DOHH2 (cell line): ENCODE measurements around the gene FKBP8.
"Not testable (repeated sequence)": the region's sequence is repeated elsewhere in the genome, so short reads cannot be mapped to it uniquely, and the experiment has no call there.

Experiments used
- H3F3A ChIP-seq: fragments of 200-600 bp; sonication (generic), shearing (Covaris generic); 2 replicates; pipeline ENCODE4 v1.6.0; 2016; ENCODE audit warnings: antibody characterized with exemption, mild to moderate bottlenecking; ENCODE audit not compliant: control insufficient read depth, insufficient read depth
- H3K27ac ChIP-seq: fragments of 200-600 bp; sonication (generic); 2 replicates; pipeline ENCODE4 v1.5.1; 2014; ENCODE audit warnings: low read depth, mild to moderate bottlenecking, low read length, moderate library complexity
- H3K27me3 ChIP-seq: fragments of 200-600 bp; sonication (generic); 2 replicates; pipeline ENCODE4 v1.6.1; 2014; ENCODE audit warnings: mild to moderate bottlenecking, low read length, mixed read lengths; ENCODE audit not compliant: control insufficient read depth
- H3K36me3 ChIP-seq: fragments of 200-600 bp; sonication (generic); 2 replicates; pipeline ENCODE4 v1.6.1; 2014; ENCODE audit warnings: mild to moderate bottlenecking, low read length, moderate library complexity, mixed read lengths; ENCODE audit not compliant: control insufficient read depth
- H3K4me1 ChIP-seq: fragments of 200-600 bp; sonication (generic); 2 replicates; pipeline ENCODE4 v1.6.1; 2014; ENCODE audit warnings: mild to moderate bottlenecking, low read length, mixed read lengths; ENCODE audit not compliant: control insufficient read depth
- H3K4me2 ChIP-seq: fragments of 200-600 bp; sonication (generic); 2 replicates; pipeline ENCODE4 v1.6.0; 2014; ENCODE audit warnings: mild to moderate bottlenecking, low read length, moderate library complexity
- H3K4me3 ChIP-seq: fragments of 200-600 bp; sonication (generic); 2 replicates; pipeline ENCODE4 v1.5.1; 2014; ENCODE audit warnings: mild to moderate bottlenecking, low read length, mixed read lengths
- H3K79me2 ChIP-seq: fragments of 200-600 bp; sonication (generic); 2 replicates; pipeline ENCODE4 v1.6.1; 2014; ENCODE audit warnings: mild to moderate bottlenecking, low read length, mixed read lengths; ENCODE audit not compliant: control insufficient read depth
- H3K9me2 ChIP-seq: fragments of 200-600 bp; sonication (generic); replicated peaks from 2 replicates; pipeline ENCODE4 v1.6.1; 2014; ENCODE audit warnings: mild to moderate bottlenecking, low read length, mixed read lengths; ENCODE audit not compliant: control insufficient read depth
- H3K9me3 ChIP-seq: fragments of 200-600 bp; sonication (generic); 2 replicates; pipeline ENCODE4 v1.6.1; 2014; ENCODE audit warnings: antibody characterized with exemption, low read length, mixed read lengths; ENCODE audit not compliant: control insufficient read depth, insufficient read depth
- H4K20me1 ChIP-seq: fragments of 200-600 bp; sonication (generic); 2 replicates; pipeline ENCODE4 v1.6.0; 2014; ENCODE audit warnings: low read depth, mild to moderate bottlenecking, antibody characterized with exemption, low read length, moderate library complexity; ENCODE audit not compliant: control insufficient read depth, insufficient read depth
- CTCF ChIP-seq: fragments of 200-600 bp; sonication (generic); IDR thresholded peaks from one replicate; pipeline ENCODE4 v1.5.1; 2014; ENCODE audit warnings: antibody characterized with exemption, mild to moderate bottlenecking, low read depth, low read length; ENCODE audit not compliant: poor library complexity, severe bottlenecking
- EZH2phosphoT487 ChIP-seq: fragments of 200-600 bp; sonication (generic); IDR thresholded peaks from 2 replicates; pipeline ENCODE4 v1.6.1; 2017; ENCODE audit warnings: borderline replicate concordance, mild to moderate bottlenecking, antibody characterized with exemption, low read length, moderate library complexity, mixed read lengths

The FKBP8 gene

GRCh38 chr19:18529782-18530181, 13.6 kb downstream of the FKBP8 start:
- H3F3A ChIP-seq = no peaks in the 10 kb centered on the region
- no peaks in the 10 kb centered on the region for H3K79me2 ChIP-seq
- H3K4me1 ChIP-seq = no peaks in the 10 kb centered on the region
- no peak overlapping the region for H3K4me2 ChIP-seq
- peaks cover 11% of the 10 kb centered on the region for H3K36me3 ChIP-seq
- H3K27ac ChIP-seq = no peak overlapping the region
- H3K9me2 ChIP-seq = no peaks in the 10 kb centered on the region
- no peak overlapping the region for H3K4me3 ChIP-seq
- no peaks in the 10 kb centered on the region for H3K9me3 ChIP-seq
- 0 out of 2 replicates have a peak, but pooled peaks cover 3% of the 10 kb centered on the region for H4K20me1 ChIP-seq
- no peaks in the 10 kb centered on the region for H3K27me3 ChIP-seq
- TF ChIP-seq EZH2phosphoT487 = no peak
- no peak for TF ChIP-seq CTCF

DNA sequence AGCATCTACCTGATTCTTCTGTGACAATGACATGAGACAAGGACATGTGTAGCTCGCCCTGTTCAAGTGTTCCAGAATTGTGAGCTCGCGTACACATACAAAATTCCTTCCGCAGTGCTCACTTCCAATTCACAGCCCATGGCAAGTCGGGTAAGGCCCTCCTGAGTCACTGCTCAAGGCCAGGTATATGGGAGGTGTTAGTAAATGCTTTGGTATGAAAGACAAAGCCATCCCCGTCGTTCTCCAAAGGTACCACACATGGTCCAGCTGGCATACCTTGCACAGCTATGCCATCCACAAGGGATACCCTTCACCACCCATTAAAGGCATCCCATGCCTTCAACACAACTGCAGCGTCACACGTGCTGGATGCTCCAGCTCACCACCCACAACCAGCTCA, 17.1 kb downstream of the FKBP8 start:
- Histone ChIP-seq H4K20me1 (no peaks in the 10 kb centered on the region), H3K9me2 (no peaks in the 10 kb centered on the region), H3K4me3 (no peak overlapping the region), H3K27ac (no peak overlapping the region), H3F3A (no peaks in the 10 kb centered on the region), H3K9me3 (no peaks in the 10 kb centered on the region), H3K4me2 (no peak overlapping the region), H3K4me1 (peaks cover 5% of the 10 kb centered on the region), H3K27me3 (no peaks in the 10 kb centered on the region), H3K79me2 (peaks cover 5% of the 10 kb centered on the region), H3K36me3 (peaks cover 6% of the 10 kb centered on the region)
- TF ChIP-seq CTCF = no peak
- no peak for TF ChIP-seq EZH2phosphoT487

- no peak for TF ChIP-seq EZH2phosphoT487
- no peak for TF ChIP-seq CTCF
- H3K4me3 ChIP-seq = no peak overlapping the region
- no peaks in the 10 kb centered on the region for H3K9me3 ChIP-seq
- H3K9me2 ChIP-seq = no peaks in the 10 kb centered on the region
- no peak overlapping the region for H3K4me2 ChIP-seq
- H4K20me1 ChIP-seq = no peaks in the 10 kb centered on the region
- H3F3A ChIP-seq = no peaks in the 10 kb centered on the region
- no peaks in the 10 kb centered on the region for H3K27me3 ChIP-seq
- H3K79me2 ChIP-seq = peaks cover 30% of the 10 kb centered on the region
- peaks cover 10% of the 10 kb centered on the region for H3K4me1 ChIP-seq
- peaks cover 8% of the 10 kb centered on the region for H3K36me3 ChIP-seq
- no peak overlapping the region for H3K27ac ChIP-seq
Observed at GRCh38 chr19:18523841-18524240, 19.5 kb downstream of the FKBP8 start.

GRCh38 chr19:18522862-18523440, 20.4 kb downstream of the FKBP8 start:
- Histone ChIP-seq H3K79me2 (peaks cover 39% of the 10 kb centered on the region), H3K4me2 (peak overlapping the region; percentile 68), H3K4me3 (peak overlapping the region; percentile 58)
- not testable (repeated sequence) for H3K27me3 ChIP-seq, H3K9me2 ChIP-seq, H3K9me3 ChIP-seq, H3K27ac ChIP-seq, H4K20me1 ChIP-seq, H3F3A ChIP-seq, H3K36me3 ChIP-seq, H3K4me1 ChIP-seq
